M059J (cell line): ENCODE data around the gene COA7. TPM values are rescaled to one million over a fixed set of nuclear protein-coding genes. Genes with fewer than 3 reads are reported as not detected.
"Not testable (repeated sequence)": the region's sequence is repeated elsewhere in the genome, so short reads cannot be mapped to it uniquely, and the experiment has no call there.

Source experiments
- DNase-seq: peaks from one replicate; pipeline ENCODE4 v3.0.0-alpha.2; 2012; ENCODE audit warnings: low read depth
- total RNA-seq: library from RNA; depleted of rRNA; stranded (reverse); fragments of >200 nt; shearing (Covaris generic); gene quantifications from 2 replicates; pipeline ENCODE4 v1.2.3, GENCODE V29; 2014; rRNA removed

COA7 gene
- 8.5 and 10.1 TPM in 2 replicates for total RNA-seq

GRCh38 chr1:52697795-52698674, at the start of gene COA7:
COA7 (minus strand) TSS chr1:52698347; CDS start chr1:52698326, 21 bp downstream.
- DNase-seq = peak; percentile 79

- no peak for DNase-seq
These were observed 49.3 kb upstream of the COA7 start for GRCh38 chr1:52747450-52747849.

- DNase-seq = no peak
These were observed 48.0 kb upstream of the COA7 start for GRCh38 chr1:52746189-52746588.

GRCh38 chr1:52741259-52741658, 43.1 kb upstream of the COA7 start:
- no peak for DNase-seq

GRCh38 chr1:52739699-52740467, 41.7 kb upstream of the COA7 start:
- no peak for DNase-seq

- no peak for DNase-seq
These were observed 40.7 kb upstream of the COA7 start for GRCh38 chr1:52738893-52739292.

GRCh38 chr1:52738148-52738547, 40.0 kb upstream of the COA7 start:
- DNase-seq = no peak

GRCh38 chr1:52735371-52735770, 37.2 kb upstream of the COA7 start:
- DNase-seq = not testable (repeated sequence)

GRCh38 chr1:52733368-52733767, 35.2 kb upstream of the COA7 start:
- DNase-seq = no peak

- DNase-seq = peak; percentile 20
These were observed 30.0 kb upstream of the COA7 start for GRCh38 chr1:52727956-52728656.

- peak; percentile 25 for DNase-seq
These were observed 29.0 kb upstream of the COA7 start for GRCh38 chr1:52727114-52727586.

GRCh38 chr1:52726265-52727113, 28.3 kb upstream of the COA7 start, which contains the start of gene ZYG11B:
ZYG11B (plus strand) TSS chr1:52726453; CDS start chr1:52726654, 201 bp downstream.
- peak; percentile 81 for DNase-seq

- DNase-seq = no peak
These were observed 27.7 kb upstream of the COA7 start for GRCh38 chr1:52725903-52726264.

GRCh38 chr1:52723260-52723659, 25.1 kb upstream of the COA7 start:
- DNase-seq = no peak

GRCh38 chr1:52715296-52715695, 17.1 kb upstream of the COA7 start:
- DNase-seq = not testable (repeated sequence)

- no peak for DNase-seq
These were observed 15.4 kb upstream of the COA7 start for GRCh38 chr1:52713590-52713989.

GRCh38 chr1:52709016-52709415, 10.9 kb upstream of the COA7 start:
- DNase-seq = no peak

- DNase-seq = peak; percentile 89
These were observed 9.9 kb upstream of the COA7 start for GRCh38 chr1:52707927-52708655.

GRCh38 chr1:52706941-52707926, 9.1 kb upstream of the COA7 start:
- DNase-seq = no peak
